Fibroblast of lung (primary cell): ENCODE measurements around the gene EYS.

Experiments
- EZH2 ChIP-seq: IDR thresholded peaks from 2 replicates; pipeline ENCODE4 v1.5.1; 2012; ENCODE audit warnings: low read length, control low read depth, mild to moderate bottlenecking; ENCODE audit errors: missing control alignments
- TF ChIP-seq, protein P1 (sequence below), 2 donors: IDR thresholded peaks in 1 of 2; conservative IDR thresholded peaks in 1 of 2; 1 replicate in 1 of 2; 2 replicates in 1 of 2; pipeline ENCODE4 v1.5.1; 2011 to 2012; ENCODE audit warnings: low read length in 2 of 2, control low read depth in 1 of 2, inconsistent platforms in 1 of 2, low read depth in 1 of 2, mild to moderate bottlenecking in 1 of 2

DNA sequence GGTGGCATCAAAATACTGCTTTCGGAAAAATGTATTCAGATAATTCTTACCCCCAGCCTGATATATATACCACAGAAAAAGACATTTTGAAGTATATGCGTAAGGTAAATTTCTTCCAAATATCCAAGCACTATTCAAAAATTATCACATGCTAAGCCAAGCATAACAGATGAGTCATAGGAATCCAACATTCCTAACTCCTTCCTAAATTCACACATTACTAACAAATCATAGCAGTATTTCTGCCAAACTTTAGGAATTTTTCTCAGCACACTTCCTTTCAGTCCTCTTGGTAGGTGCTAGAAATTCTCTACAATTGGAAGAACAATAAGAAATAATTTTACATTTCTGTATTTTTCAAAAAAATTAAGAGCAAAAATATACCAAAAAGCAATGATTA is 417.5 kb downstream of the EYS start:
- TF ChIP-seq, protein P1, sequence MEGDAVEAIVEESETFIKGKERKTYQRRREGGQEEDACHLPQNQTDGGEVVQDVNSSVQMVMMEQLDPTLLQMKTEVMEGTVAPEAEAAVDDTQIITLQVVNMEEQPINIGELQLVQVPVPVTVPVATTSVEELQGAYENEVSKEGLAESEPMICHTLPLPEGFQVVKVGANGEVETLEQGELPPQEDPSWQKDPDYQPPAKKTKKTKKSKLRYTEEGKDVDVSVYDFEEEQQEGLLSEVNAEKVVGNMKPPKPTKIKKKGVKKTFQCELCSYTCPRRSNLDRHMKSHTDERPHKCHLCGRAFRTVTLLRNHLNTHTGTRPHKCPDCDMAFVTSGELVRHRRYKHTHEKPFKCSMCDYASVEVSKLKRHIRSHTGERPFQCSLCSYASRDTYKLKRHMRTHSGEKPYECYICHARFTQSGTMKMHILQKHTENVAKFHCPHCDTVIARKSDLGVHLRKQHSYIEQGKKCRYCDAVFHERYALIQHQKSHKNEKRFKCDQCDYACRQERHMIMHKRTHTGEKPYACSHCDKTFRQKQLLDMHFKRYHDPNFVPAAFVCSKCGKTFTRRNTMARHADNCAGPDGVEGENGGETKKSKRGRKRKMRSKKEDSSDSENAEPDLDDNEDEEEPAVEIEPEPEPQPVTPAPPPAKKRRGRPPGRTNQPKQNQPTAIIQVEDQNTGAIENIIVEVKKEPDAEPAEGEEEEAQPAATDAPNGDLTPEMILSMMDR (conservative IDR thresholded peaks at IDR 0.05 in 1 of 2, IDR thresholded peaks at IDR 0.05 in 1 of 2; ENCODE audit: low read depth in 1 of 2, low read length in 2 of 2) = no peak
- TF ChIP-seq EZH2 = no peak
